Measurements from ENCODE around the gene SLC27A6. TPM values are rescaled to one million over a fixed set of nuclear protein-coding genes. Genes with fewer than 3 reads are reported as not detected.
"Not testable (repeated sequence)": the region's sequence is repeated elsewhere in the genome, so short reads cannot be mapped to it uniquely, and the experiment has no call there.

SLC27A6 gene
- total and polyA plus RNA-seq, 2 experiments from 2014 or later = 0.32 TPM; not detected in 1

- H3K36me3 ChIP-seq (ENCODE audit: low read depth) = no peaks in the 10 kb centered on the region
- no peaks in the 10 kb centered on the region for H3K4me1 ChIP-seq (ENCODE audit: insufficient read depth)
- H3K79me2 ChIP-seq (ENCODE audit: insufficient read depth) = no peaks in the 10 kb centered on the region
- H3K9me3 ChIP-seq (ENCODE audit: low read depth) = no peaks in the 10 kb centered on the region
- no peak overlapping the region for H3K9ac ChIP-seq
- no peak overlapping the region for H3K4me2 ChIP-seq (ENCODE audit: unreplicated experiment)
- H3K9me2 ChIP-seq (ENCODE audit: insufficient read depth) = no peaks in the 10 kb centered on the region
- DNase-seq = no peak
- H4K20me1 ChIP-seq (ENCODE audit: insufficient read depth) = no peaks in the 10 kb centered on the region
- in situ Hi-C loops (cut with MboI) = no loop called here
- no peak overlapping the region for H2AFZ ChIP-seq
- H3K4me3 ChIP-seq = no peak overlapping the region
- H3K27me3 ChIP-seq (replicated peaks; ENCODE audit: insufficient read depth) = no peaks in the 10 kb centered on the region
- WGBS, 2 experiments (ENCODE audit: low coverage in 1 of 2, low lambda C conversion rate in 2 of 2, missing lambda C conversion rate in 2 of 2) = 21 to 28% methylated on average over 2 of the region's 2 CpGs
- no peaks in the 10 kb centered on the region for H3F3A ChIP-seq (ENCODE audit: insufficient read depth)
- TF ChIP-seq EZH2phosphoT487 (IDR thresholded peaks at IDR 0.05; ENCODE audit: insufficient read depth, low read depth) (no peak), EZH2 (IDR thresholded peaks at IDR 0.05; ENCODE audit: insufficient read depth, poor library complexity, severe bottlenecking) (no peak)
- no peak overlapping the region for H3K27ac ChIP-seq
Measured at GRCh38 chr5:128924299-128924698, 41.0 kb upstream of the SLC27A6 start.

GRCh38 chr5:128925973-128926372 is 39.3 kb upstream of the SLC27A6 start:
- no peaks in the 10 kb centered on the region for H3F3A ChIP-seq (ENCODE audit: insufficient read depth)
- no peak overlapping the region for H3K9ac ChIP-seq
- in situ Hi-C loops (cut with MboI) = no loop called here
- TF ChIP-seq EZH2phosphoT487 (IDR thresholded peaks at IDR 0.05; ENCODE audit: insufficient read depth, low read depth) = no peak
- no peak for TF ChIP-seq EZH2 (IDR thresholded peaks at IDR 0.05; ENCODE audit: insufficient read depth, poor library complexity, severe bottlenecking)
- no peak overlapping the region for H2AFZ ChIP-seq
- no peak overlapping the region for H3K4me3 ChIP-seq
- H3K36me3 ChIP-seq (ENCODE audit: low read depth) = no peaks in the 10 kb centered on the region
- WGBS, 2 experiments (ENCODE audit: low coverage in 1 of 2, low lambda C conversion rate in 2 of 2, missing lambda C conversion rate in 2 of 2) = 21 to 23% methylated on average over 4 of the region's 4 CpGs
- no peaks in the 10 kb centered on the region for H3K4me1 ChIP-seq (ENCODE audit: insufficient read depth)
- H3K9me2 ChIP-seq (ENCODE audit: insufficient read depth) = no peaks in the 10 kb centered on the region
- no peak overlapping the region for H3K4me2 ChIP-seq (ENCODE audit: unreplicated experiment)
- H3K79me2 ChIP-seq (ENCODE audit: insufficient read depth) = no peaks in the 10 kb centered on the region
- no peaks in the 10 kb centered on the region for H4K20me1 ChIP-seq (ENCODE audit: insufficient read depth)
- no peaks in the 10 kb centered on the region for H3K9me3 ChIP-seq (ENCODE audit: low read depth)
- no peak overlapping the region for H3K27ac ChIP-seq
- DNase-seq = no peak
- no peaks in the 10 kb centered on the region for H3K27me3 ChIP-seq (replicated peaks; ENCODE audit: insufficient read depth)

GRCh38 chr5:128927644-128928043 is 37.6 kb upstream of the SLC27A6 start:
- in situ Hi-C loops (cut with MboI) = no loop called here
- no peak for DNase-seq
- Histone ChIP-seq H3K36me3 (ENCODE audit: low read depth) (no peaks in the 10 kb centered on the region), H3K9ac (no peak overlapping the region), H2AFZ (no peak overlapping the region), H3K4me3 (no peak overlapping the region), H3K4me1 (ENCODE audit: insufficient read depth) (no peaks in the 10 kb centered on the region), H3F3A (ENCODE audit: insufficient read depth) (no peaks in the 10 kb centered on the region), H3K9me3 (ENCODE audit: low read depth) (no peaks in the 10 kb centered on the region), H3K4me2 (ENCODE audit: unreplicated experiment) (no peak overlapping the region), H3K27ac (no peak overlapping the region), H3K9me2 (ENCODE audit: insufficient read depth) (no peaks in the 10 kb centered on the region), H4K20me1 (ENCODE audit: insufficient read depth) (no peaks in the 10 kb centered on the region), H3K27me3 (replicated peaks; ENCODE audit: insufficient read depth) (no peaks in the 10 kb centered on the region), H3K79me2 (ENCODE audit: insufficient read depth) (no peaks in the 10 kb centered on the region)
- TF ChIP-seq EZH2 (IDR thresholded peaks at IDR 0.05; ENCODE audit: insufficient read depth, poor library complexity, severe bottlenecking) (no peak), EZH2phosphoT487 (IDR thresholded peaks at IDR 0.05; ENCODE audit: insufficient read depth, low read depth) (no peak)
- WGBS, 2 experiments (ENCODE audit: low coverage in 1 of 2, low lambda C conversion rate in 2 of 2, missing lambda C conversion rate in 2 of 2) = 17 to 21% methylated on average over 3 of the region's 3 CpGs

GRCh38 chr5:128932232-128932631 is 33.1 kb upstream of the SLC27A6 start:
- H3K79me2 ChIP-seq (ENCODE audit: insufficient read depth); H3K36me3 ChIP-seq (ENCODE audit: low read depth); H3F3A ChIP-seq (ENCODE audit: insufficient read depth); H3K27me3 ChIP-seq (replicated peaks; ENCODE audit: insufficient read depth); H3K9ac ChIP-seq; H2AFZ ChIP-seq; in situ Hi-C loops (cut with MboI); H4K20me1 ChIP-seq (ENCODE audit: insufficient read depth); H3K4me2 ChIP-seq (ENCODE audit: unreplicated experiment); DNase-seq; H3K9me3 ChIP-seq (ENCODE audit: low read depth); H3K4me1 ChIP-seq (ENCODE audit: insufficient read depth); H3K27ac ChIP-seq; H3K4me3 ChIP-seq; H3K9me2 ChIP-seq (ENCODE audit: insufficient read depth): not testable (repeated sequence)
- WGBS, 2 experiments (ENCODE audit: low coverage in 1 of 2, low lambda C conversion rate in 2 of 2, missing lambda C conversion rate in 2 of 2) = 28 to 29% methylated on average over 4 of the region's 4 CpGs

GRCh38 chr5:128943100-128943499 is 22.2 kb upstream of the SLC27A6 start:
- H3K9ac ChIP-seq; H3K79me2 ChIP-seq (ENCODE audit: insufficient read depth); H3K4me1 ChIP-seq (ENCODE audit: insufficient read depth); in situ Hi-C loops (cut with MboI); H3K27ac ChIP-seq; H3K9me3 ChIP-seq (ENCODE audit: low read depth); DNase-seq; H3K36me3 ChIP-seq (ENCODE audit: low read depth); H2AFZ ChIP-seq; H3F3A ChIP-seq (ENCODE audit: insufficient read depth); H3K4me3 ChIP-seq; H3K4me2 ChIP-seq (ENCODE audit: unreplicated experiment); H3K9me2 ChIP-seq (ENCODE audit: insufficient read depth); H3K27me3 ChIP-seq (replicated peaks; ENCODE audit: insufficient read depth); H4K20me1 ChIP-seq (ENCODE audit: insufficient read depth): not testable (repeated sequence)
- 46 to 64% methylated on average over 8 to 9 of the region's 9 CpGs for WGBS, 2 experiments (ENCODE audit: low coverage in 1 of 2, low lambda C conversion rate in 2 of 2, missing lambda C conversion rate in 2 of 2)

Data from GM23248 (cell line).